AG10803 (cell line): Measurements from ENCODE around the gene GGTLC1.

Source experiments
- DNase-seq: peaks from one replicate; pipeline ENCODE4 v3.0.0; 2010; ENCODE audit warnings: low read depth
- H3K4me3 ChIP-seq: 2 replicates; pipeline ENCODE4 v1.5.1; 2011; ENCODE audit warnings: mild to moderate bottlenecking, low read length, control low read depth
- TF ChIP-seq, protein P1 (sequence below): conservative IDR thresholded peaks from 2 replicates; pipeline ENCODE4 v1.5.1; 2011; ENCODE audit warnings: mild to moderate bottlenecking, low read length, control low read depth, inconsistent platforms

GGTLC1 gene

DNA sequence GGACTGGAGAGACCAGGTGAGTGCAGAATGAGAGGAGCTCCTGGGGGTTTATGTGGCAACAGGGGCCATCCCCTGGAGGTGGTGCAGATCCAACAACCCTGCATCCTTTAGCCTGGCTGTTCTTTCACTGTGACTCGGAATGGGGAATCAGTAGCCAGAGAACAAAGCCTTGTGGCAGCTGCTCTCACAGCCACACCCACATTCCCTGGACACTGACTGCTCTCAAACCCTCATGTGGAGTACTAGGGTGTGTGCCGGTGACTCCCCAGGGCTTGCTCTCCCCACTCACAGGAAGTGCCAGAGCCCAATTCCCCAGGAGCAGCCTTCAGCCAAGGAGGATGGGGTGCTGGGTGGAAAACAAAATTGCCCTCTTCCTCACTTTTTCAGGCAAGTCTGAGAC lies 30.2 kb upstream of the GGTLC1 start:
- TF ChIP-seq, protein P1, sequence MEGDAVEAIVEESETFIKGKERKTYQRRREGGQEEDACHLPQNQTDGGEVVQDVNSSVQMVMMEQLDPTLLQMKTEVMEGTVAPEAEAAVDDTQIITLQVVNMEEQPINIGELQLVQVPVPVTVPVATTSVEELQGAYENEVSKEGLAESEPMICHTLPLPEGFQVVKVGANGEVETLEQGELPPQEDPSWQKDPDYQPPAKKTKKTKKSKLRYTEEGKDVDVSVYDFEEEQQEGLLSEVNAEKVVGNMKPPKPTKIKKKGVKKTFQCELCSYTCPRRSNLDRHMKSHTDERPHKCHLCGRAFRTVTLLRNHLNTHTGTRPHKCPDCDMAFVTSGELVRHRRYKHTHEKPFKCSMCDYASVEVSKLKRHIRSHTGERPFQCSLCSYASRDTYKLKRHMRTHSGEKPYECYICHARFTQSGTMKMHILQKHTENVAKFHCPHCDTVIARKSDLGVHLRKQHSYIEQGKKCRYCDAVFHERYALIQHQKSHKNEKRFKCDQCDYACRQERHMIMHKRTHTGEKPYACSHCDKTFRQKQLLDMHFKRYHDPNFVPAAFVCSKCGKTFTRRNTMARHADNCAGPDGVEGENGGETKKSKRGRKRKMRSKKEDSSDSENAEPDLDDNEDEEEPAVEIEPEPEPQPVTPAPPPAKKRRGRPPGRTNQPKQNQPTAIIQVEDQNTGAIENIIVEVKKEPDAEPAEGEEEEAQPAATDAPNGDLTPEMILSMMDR: no peak
- no peak for DNase-seq
- H3K4me3 ChIP-seq: no peak overlapping the region

GRCh38 chr20:24017458-24017755 lies 28.8 kb upstream of the GGTLC1 start:
- DNase-seq: no peak
- H3K4me3 ChIP-seq: no peak overlapping the region
- TF ChIP-seq, protein P1: no peak

- H3K4me3 ChIP-seq: no peak overlapping the region
- TF ChIP-seq, protein P1: no peak
- DNase-seq: no peak
These were observed 28.3 kb upstream of the GGTLC1 start for GRCh38 chr20:24016607-24017457.

DNA sequence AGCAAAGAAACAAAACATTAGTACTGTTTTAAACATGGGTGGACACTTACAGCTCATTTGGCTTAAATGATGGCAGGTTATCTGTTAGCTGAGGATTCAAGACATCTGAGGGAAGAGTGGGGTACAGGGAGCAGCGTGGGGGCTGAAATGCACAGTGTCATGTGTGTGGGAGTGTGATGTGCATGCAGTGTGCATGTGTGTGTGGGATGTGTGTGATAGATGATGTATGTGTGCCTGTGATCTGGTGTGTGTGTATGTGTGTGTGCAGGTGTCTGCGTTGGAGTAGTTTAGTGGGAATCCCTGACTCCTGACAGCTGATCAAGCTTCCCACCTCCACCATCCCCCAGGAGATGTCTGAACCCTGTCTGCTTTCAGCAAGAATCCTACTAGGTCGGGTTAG lies 25.4 kb upstream of the GGTLC1 start:
- no peak overlapping the region for H3K4me3 ChIP-seq
- no peak for DNase-seq
- TF ChIP-seq, protein P1: no peak

DNA sequence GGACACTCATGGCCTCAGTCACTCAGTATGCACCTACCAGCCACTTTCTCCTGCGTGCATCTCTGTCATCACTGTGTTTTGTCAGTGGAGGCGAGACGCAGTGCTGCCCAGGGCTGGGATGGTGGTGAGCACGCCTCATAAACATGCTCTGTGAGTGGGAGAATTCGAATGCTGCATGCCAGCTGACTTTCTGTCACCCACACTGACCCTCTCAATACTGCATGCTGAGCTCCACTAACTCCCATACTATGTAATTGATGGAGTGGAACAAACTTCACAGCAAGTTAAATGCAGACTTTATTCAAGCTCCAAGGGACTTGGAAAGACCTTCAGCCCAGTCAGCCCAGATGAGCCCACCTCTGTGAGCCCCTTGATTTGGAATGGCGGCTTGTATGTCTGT lies 22.7 kb upstream of the GGTLC1 start:
- TF ChIP-seq, protein P1: no peak
- DNase-seq: no peak
- no peak overlapping the region for H3K4me3 ChIP-seq

GRCh38 chr20:24007758-24008157 lies 19.2 kb upstream of the GGTLC1 start:
- DNase-seq: no peak
- H3K4me3 ChIP-seq: no peak overlapping the region
- TF ChIP-seq, protein P1: no peak

DNA sequence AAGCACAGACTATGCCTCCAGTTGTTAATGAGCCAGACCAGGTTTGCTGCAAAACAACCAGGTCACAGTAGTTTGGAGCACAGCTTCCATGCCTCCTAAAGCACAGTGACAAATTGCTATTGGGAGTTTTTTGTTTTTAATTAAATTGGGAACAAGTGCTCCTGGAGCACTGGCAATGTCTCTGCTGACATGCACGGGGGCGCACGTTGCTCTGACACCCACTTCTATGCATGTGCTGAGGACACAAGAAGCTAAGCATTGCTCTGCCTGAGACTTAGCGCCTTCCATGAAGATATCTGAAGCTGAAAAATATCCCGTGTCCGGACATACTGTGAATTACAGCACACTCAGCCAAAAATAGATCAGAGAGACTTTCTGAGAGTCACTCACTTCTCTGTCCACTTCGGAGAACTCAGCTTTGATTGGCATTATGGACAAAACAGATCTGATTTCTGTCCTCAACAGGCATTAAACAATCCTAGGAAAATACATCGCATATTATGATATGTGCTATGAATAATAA lies 18.6 kb upstream of the GGTLC1 start:
- TF ChIP-seq, protein P1: no peak
- DNase-seq: no peak
- H3K4me3 ChIP-seq: no peak overlapping the region
